NCI-H82 treated with DMSO at 0.1 percent for 48 hours (cell line): ENCODE results near the gene SMIM41.

Source experiments
- DNase-seq: peaks from one replicate; lab custom pipeline; 2025; ENCODE audit not compliant: unreplicated experiment; lab: John Stamatoyannopoulos, UW

SMIM41 gene

GRCh38 chr12:52120951-52121823 lies 41.7 kb downstream of the SMIM41 start:
- no peak for DNase-seq

DNA sequence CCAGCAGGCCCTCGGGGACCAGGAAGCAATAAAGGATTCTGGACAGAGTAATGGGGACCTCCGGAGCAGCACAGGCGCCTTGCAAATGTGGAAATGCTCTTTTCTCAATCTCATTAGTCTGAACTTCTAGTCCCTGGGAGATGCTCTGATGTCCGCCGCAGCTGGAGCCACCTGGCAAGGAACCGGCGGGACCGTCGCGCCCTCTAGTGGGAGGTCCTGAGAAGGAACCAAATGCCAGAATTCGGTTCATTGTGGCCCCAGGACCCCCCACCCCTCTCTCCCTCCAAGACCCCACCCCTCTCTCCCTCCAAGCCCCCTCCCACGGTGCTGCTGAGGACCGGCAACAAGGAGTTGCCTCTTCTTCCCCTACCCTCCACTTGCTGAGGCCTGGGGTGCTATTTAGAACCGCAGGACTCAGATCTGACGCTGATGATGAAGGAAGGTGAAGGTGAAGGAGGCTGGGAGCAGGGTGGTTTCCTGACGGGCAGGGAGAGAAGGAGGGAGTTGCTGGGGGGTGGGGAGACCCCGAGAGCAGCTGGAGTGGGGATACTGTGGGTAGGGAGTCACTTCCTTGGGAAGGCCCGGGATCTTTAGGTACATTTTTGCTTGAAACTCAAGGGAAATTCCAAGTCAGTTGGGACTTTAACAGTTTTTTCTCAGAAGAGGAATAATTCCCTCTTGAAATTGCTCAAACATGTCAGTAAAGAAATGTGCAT lies 42.5 kb downstream of the SMIM41 start:
- peak; percentile 87 for DNase-seq

GRCh38 chr12:52122540-52122871 lies 43.0 kb downstream of the SMIM41 start:
- DNase-seq, result no peak

- DNase-seq, result no peak
Measured at GRCh38 chr12:52122904-52123303, 43.4 kb downstream of the SMIM41 start.

GRCh38 chr12:52123487-52124186 lies 44.1 kb downstream of the SMIM41 start:
- no peak for DNase-seq

DNA sequence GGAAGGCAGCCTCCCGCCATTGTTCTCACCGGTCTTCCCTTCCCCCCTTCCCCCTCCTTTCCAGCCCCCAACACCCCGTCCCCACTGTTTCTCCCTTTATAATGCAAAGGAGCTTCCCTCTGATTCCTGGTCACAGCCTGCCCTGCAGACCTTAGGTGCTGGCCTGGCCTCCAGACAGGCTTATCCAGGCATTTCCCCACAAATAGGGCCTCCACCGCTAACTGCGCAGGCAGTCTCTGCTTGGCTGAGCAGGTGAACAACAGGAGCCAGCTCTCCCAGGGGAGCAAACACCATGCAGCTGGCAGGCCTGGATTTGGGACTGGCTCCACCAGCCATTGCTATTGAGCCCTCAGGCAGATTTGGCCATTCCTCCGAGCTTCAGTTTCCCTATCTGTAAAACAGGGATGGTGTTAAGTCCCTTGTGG lies 46.0 kb downstream of the SMIM41 start:
- no peak for DNase-seq

GRCh38 chr12:52126050-52126604 lies 46.6 kb downstream of the SMIM41 start:
- DNase-seq, result no peak

GRCh38 chr12:52126605-52127578 lies 47.4 kb downstream of the SMIM41 start:
- DNase-seq, result no peak

- DNase-seq, result no peak
Measured at GRCh38 chr12:52127683-52128450, 48.4 kb downstream of the SMIM41 start.

GRCh38 chr12:52130711-52131110 lies 51.2 kb downstream of the SMIM41 start:
- no peak for DNase-seq

GRCh38 chr12:52132754-52133161 lies 53.3 kb downstream of the SMIM41 start:
- DNase-seq, result no peak

DNA sequence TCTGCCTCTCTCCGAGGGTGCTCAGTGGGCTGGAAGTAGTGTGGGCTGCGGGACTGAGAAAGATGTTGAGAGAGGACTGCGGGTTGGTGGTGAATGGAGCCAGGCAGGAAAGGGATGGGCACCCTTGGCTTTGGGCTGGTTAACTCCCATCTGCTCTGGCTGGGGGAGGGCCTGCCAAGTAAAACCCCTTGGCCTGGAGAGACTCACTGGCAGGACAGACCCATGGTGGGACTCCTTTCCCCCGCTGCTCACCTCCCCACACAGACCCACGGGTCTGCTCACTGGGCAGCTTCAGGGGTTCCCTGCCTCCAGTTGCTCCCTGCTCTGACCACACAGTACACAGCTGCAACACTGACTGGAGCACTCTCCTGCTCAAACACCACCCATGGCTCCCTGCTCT lies 58.2 kb downstream of the SMIM41 start:
- DNase-seq, result no peak

DNA sequence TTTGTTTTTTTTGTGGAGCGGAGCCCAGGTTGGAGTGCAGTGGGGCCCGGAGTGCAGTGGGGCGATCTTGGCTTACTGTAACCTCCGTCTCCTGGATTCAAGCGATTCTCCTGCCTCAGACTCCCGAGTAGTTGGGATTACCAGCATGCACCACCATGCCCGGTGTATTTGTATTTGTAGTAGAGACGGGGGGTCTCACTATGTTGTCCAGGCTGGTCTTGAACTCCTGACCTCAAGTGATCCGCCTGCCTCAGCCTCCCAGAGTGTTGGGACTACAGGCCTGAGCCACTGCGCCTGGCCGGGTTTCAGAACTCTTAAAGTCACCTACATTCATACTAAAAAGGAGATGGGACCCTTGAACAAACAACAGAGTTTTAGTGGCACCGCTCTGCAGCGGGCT lies 59.6 kb downstream of the SMIM41 start:
- no peak for DNase-seq

DNA sequence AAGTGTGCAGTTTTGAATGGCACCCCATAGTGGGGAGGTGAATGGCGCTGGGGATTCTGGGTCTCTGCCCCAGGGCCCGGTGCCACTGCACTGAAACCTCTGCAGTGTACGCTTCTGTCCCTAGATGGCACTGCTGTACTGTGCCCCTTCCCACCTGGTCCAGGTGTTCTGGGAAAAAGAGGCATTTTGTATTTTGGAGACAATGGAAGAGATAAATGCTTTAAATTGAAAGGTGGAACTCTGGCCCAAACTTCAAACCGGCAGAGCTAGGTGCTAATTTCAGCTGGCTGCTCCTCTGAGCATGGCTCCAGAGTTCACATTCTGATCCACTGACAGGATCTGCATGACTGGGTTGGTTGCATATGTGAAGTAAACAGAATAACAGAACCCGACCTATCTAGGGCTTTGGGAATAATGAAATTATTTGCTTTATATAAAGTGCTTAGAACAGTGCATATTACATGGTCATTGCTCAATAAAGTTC lies 60.1 kb downstream of the SMIM41 start:
- DNase-seq, result no peak

DNA sequence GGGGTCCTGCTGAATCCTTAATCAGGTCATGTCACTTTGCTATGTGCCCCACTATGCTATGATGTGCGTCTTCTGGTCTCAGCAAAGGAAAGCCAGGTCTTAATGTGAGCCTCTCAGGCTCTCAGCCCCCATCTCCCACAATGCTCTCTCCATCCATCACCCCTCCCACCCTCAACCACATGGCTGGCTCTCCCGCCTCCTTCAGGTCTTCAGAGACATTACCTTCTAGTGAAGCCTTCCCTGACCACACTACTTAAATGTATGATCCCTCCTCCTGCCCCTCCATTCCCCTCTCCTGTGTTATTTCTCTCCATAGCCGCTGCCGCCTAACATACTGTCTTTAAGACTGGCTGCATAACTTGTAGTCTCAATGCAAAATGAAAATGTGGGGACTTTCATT lies 61.8 kb downstream of the SMIM41 start:
- DNase-seq, result no peak

DNA sequence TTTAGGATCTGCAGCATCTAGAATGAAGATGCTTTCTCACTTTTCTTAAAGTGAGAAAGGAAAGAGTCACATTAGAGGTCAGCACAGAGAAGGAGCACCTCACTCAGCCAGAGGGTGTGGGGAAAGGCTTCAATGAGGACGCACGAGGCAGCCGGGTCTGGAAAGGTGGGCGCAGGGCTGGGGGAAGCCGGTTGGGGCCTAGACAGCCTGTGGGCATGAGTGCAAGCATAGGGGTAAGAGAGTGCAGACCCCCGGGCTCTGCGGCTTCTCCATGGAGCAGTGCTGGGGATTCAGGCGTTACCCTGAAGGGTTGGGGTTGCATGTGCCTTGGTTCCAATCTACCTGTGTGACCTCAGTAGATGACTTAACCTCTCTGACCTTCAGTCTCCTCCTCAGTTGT lies 62.4 kb downstream of the SMIM41 start:
- no peak for DNase-seq

DNA sequence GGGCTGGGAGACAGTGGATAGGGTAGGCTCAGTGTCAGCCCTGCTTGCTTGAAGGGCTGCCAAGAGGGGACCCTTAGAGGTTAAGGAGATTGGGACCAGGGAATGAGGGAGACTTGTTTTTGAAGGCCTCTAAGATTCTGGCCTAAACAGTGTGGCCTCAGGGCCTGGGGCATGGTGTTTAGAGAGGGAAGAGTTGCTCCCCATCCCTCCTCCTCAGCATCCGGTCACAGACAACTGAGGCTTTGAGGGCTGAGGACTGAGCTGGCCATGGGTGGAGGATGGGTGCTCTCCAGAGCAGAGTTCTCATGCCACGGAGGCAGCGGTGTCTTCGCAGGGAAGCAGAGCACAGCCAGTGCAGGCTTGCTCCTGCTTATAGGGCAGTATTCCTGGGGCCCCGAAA lies 62.9 kb downstream of the SMIM41 start:
- no peak for DNase-seq

DNA sequence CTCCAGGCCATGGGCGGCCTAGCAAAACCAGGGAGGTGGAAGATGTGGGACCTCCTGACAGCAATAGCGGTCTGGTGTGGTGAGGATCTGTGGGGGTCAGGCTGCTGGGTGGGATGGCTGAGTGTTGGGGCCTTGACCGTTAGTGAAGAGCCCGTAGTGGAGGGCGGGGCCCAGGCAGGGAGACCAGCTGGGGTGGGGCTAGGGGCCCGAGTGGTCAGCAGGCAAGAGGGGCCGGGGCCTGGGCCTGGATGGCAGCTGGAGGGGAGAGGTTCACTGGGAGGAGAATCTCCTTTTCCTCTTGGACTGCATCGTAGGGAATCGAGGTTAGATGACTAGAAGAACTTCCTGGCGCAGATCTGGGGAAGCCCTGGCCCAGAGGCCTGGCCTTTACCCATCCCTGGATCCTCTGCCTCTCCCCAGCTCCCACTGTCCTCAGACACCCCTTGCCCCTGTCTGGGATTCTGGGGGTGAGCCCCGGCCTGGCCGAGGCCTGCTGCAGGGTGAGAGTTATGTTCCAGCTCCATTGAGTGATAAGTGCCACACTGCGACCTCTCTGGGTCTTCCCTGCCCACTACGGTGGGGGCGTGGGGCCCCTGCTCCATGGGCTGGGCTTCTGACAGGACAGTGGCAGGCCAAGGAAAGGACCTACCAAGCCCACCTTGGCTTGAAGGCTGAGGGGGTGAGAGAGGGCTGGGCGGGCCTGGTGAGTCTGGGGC lies 65.2 kb downstream of the SMIM41 start:
- no peak for DNase-seq
